NCI-H146 treated with DMSO at 0.1 percent for 48 hours (cell line): Measurements from ENCODE around the gene EMP1.

Experiments used
- DNase-seq: peaks from one replicate; lab custom pipeline; 2025; ENCODE audit not compliant: unreplicated experiment; lab: John Stamatoyannopoulos, UW

EMP1 gene

DNA sequence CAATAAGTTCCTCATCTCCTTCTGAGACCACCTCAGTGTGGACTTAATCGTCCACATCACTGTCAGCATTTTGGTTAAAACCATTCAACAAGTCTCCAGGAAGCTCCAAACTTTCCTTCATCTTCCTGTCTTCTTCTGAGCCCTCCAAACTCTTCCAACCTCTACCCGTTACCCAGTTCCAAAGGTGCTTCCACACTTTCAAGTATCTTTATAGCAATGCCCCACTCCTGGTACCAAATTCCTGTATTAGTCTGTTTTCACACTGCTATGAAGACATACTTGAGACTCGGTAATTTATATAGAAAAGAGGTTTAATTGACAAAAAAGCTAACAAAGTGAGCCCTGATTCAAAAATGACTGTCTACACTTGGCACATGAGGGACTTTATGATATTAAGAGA is 22.8 kb downstream of the EMP1 start:
- no peak for DNase-seq

DNA sequence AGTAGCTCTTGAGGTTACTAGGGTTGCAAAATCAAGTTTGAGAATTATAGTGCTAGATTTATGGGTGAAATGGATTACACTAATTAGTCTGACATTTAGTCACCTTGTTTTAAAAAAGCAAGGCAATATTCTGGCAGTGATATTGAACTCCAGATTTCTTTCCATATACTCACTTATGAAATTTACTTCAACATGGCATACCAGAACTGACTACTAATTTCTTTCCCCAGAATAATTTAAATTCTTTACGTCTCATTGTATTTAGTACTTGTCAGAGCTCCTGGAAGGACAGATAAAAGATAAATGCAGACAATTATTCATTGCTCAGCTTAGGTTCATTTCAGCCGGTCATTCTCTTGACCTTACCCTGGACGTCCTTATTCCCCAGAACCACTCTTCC is 24.3 kb downstream of the EMP1 start:
- DNase-seq = no peak

DNA sequence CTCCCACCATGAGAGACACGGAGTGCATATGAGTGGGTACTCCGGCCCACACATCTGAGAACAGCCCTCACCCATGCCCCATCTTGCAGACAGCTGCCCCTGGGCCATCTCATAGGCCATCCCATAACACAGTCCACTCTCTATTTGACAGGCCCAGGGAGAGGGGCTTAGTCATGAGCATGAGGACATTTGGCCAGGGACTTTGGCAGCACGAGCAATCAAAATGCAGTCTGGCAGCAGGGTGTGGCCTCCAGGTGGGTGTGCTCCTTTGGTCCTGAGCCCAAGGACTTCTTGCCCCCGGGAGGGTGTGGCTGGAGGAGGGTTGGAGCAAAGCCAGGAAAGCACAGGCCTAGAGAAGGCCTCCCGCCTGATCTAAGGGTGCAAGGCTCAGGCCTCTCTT is 25.6 kb downstream of the EMP1 start:
- DNase-seq = no peak

DNA sequence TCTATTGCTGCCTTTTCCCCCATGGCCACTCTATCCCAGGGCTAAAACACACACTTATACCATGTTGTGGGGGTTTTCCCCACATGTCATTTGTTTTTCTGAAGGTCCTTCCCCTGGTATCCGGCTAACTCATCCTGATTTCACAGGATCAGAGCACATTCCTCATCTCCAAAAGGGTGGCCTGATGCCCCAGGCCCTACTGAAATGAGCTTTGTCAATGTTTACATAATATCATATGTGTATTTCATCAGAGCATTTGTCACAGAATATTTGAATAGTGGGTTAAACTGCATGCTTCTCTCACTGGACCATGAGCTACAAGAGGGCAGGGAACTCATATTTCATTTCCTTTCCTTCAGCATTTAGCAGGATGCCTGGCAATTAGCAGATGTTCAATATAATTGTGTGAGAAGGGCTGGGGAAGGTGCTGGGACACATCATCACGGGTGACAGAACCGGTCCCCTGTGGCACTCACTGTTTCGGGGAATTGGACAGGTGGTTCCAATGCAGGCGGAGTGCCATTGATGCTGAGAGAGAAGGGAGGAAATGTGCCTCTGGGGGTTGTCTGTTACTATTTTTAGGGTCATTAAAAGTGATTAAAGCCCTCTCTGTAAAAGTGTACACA is 26.8 kb downstream of the EMP1 start:
- no peak for DNase-seq

DNA sequence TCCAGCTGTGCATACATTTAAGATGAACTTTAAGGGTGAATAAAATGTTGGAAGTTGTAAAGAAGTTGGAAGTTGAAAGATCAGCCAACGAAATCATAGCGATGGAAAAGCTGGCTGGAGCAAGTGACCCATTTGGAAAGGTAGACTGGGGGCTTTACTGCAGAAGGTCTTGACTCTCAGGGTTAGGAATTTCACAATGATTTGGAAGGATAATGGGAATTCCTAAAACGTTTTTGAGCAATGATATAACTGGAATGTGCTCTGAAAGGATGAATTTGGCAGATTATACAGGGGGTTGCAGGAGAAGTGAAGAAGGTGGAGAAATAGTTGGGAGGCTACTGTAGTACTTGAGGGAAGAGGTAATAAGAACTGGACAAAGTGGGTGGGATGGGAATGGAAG is 27.4 kb downstream of the EMP1 start:
- no peak for DNase-seq

DNA sequence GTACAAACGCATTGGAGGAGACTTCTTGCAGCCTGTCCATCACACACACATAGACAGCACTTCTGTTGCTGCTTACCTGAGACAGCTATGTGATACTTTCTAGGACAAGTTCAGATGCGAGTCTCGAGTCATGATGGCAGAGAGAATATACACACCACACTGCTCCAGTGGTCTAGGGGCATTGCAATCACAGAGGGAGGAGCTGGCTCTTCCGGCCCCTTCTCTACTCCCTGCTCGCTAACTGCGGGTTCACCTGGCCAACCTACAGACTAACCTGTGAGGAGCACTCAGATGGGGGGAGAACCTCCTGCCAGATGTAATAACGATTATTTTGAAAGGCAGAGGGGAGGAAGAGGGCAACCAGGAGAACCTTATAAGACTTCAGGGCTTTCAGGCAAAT is 30.7 kb downstream of the EMP1 start:
- DNase-seq = no peak

DNA sequence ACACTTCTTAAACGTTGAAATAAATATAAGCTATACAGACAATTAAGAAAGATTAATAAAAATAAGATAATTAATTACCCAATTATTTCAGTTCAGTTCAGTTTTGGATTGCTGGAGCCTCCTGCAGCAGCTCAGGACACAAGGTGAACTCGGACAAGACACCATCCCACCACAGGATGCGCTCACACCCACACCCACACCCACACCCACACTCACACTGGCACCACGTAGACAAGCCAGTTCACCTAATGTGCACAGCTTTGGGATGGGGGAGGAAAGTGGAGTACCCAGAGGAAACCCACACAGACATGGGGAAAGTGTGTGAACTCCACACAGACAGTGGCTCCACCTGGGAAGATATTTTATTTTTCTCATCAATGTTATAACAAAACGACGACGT is 32.1 kb downstream of the EMP1 start:
- no peak for DNase-seq

DNA sequence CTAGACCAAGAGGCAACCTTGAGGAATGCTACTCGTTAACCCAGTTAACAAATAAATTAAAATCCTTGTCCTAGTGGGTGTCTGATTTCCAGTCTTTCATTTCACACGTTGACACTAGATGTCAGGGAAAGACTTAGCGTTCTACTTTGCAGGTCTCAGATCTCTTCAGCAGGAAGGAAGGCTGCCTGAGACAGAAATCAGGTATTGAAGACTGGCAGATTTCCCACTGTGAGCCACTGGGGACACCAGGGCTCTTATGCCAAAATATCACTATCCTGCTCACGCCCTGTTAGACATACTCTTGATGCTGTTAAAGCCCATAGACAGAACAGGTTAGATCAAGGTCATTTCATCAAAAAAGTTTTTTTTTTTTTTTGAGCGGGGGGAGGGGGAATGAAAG is 33.0 kb downstream of the EMP1 start:
- no peak for DNase-seq

DNA sequence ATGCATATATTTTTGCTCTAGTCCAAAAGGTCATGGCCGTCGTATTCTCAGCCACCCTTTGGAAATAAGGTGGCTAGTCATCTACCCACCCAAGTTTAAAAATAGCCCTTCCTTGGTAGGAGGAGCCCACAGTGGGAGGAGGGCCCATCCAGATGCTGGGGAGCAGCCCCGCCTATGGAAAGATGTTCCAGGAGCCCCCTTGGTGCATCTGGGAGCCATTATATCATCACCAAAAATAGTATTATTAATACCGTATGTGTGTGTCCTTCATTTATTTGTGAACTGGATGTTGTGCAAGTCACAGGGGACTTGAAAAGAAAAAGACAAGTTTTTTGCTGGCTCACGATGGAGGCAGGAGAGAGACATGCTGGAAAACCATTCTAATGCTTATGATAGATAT is 34.0 kb downstream of the EMP1 start:
- DNase-seq = no peak

DNA sequence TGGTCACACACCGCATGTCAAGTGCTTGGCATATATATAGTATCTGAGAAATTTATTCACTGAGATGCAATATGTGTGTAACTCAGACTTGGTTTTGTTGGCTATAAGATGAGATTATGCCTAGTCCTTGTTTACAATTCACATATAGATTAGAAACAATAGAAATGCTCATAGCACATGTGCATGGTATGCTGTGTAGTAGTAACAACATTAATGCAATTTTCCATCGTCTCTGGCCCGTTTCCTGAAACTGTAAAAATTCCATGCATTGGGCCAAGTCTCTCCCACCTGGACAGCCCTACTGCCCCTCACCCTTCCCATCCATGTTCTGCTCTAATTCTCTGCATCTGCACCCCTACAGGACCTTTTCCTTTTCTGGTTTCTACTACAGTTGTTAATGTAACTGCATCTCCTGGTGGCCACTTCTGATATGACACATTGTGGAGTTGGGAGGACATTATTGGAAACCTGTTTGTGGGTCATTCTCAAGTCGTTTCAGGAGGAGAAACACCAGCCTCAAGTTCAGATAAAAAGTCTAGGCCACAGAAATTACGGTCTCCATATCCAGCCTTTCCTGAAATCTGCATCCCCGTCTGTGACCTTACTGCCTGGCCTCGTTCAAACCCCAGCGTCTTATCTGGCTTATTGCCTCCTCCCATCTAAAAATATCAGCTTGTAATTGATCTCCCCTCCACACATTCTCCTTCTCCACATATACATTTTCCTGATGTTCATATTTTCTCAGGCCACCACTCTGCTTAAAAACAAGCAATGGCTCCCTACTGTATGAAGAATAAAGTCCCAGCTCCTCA is 37.5 kb downstream of the EMP1 start:
- no peak for DNase-seq

DNA sequence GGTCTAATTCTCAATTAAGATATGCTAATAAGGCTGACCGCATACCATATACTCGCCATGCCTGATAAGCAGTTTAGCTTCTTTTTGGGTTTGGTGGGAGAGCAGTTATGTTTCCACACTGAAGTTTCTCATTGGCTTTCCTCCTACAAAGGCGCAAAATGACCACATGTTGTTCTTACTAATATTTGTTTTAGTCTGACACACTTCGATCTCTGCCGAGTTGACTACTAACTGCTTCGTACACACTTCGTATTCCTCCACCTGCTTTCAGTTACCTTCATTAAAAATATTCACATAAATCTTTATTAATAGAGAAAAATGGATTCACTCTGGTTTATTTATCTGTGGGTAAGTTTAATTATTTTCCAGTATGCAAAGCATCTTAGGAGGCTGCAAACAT is 41.7 kb downstream of the EMP1 start:
- DNase-seq = no peak

DNA sequence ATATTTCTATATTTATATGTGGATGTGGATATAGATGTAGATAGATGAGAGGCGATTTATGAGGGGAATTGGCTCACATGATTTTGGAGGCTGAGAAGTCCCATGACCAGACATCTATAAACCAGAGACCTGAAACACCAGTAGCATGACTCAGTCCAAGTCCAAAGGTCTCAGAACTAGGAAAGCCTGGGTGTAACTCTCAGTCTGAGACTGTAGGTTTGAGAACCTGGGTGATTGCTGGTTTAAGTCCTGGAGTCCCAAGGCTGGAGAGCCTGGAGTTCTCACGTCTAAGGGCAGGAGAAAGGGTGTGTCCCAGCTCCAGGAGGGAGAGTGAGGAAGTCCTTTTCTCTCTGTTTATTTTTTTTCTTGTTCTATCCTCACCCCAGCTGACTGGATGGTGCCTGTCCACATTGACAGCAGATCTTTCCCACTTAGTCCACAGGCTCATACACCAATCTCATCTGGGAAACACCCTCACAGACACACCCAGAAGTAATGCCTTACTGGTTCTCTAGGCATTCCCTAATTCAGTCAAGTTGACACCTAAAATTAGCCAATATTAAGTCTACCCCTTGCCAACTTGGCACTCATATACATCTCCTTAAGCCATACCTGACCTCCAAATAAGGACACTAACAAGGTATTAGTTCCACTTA is 45.4 kb downstream of the EMP1 start:
- no peak for DNase-seq

DNA sequence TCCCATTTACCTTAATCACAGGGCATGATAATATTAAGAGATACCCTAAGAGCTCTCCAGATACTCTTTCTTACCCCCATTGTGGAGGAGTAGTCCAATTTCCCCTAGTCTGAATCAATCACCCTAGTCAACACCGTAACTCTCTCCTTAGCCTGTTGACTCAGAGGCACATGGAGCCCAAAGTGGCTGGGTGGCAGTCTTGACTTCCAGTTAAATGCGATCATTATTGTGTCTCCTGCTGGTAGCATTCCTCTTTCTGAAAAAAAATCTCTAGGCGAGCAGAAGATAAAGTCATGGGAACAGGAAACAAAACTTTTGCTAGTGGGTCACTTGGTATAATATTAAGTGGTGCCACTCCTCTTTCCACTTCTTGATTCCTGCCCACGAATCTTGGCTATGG is 46.4 kb downstream of the EMP1 start:
- no peak for DNase-seq

DNA sequence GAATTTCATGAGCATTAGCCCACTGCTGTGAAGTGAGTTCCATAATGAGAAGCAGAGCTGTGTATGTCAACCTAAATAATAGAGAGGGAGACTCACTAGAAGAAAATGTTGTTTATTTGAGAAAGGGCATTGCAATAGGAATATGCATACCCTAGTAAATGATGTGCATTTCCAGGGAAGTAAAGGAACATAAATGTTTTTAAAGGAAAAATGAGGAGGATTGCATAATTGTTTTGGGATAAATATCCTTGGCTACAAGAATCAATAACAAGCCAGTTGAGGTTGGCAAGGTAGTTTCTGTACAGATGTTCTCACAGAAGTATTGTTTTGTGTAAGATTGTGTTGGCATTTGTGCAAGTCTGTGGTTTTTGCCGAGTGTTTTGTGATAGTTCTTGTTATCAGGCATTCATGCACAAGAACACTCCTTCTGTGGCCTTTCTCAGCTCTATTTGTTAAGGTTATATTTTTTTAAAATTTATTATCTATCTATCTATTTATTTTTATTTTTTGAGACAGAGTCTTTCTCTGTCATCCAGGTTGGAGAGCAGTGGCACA is 47.1 kb downstream of the EMP1 start:
- no peak for DNase-seq

DNA sequence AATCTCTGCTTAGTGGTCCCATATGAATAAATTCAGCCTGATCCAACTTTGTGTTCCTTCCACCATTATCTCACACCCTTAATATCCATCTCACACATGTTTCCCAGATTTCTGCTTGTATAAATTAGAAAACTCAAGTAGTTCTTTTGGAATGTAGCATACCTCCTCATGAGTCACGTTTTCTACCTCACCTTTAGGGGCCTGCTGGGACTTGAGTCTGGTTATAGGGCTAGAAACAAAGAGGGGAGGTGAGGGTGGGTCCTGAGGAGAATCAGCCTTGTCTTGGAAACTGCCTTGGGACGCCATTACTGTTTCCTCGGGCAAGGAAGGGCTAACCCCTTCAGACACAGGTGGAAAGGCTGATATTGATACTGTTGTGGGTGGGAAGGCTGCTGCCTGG is 51.1 kb downstream of the EMP1 start:
- no peak for DNase-seq

DNA sequence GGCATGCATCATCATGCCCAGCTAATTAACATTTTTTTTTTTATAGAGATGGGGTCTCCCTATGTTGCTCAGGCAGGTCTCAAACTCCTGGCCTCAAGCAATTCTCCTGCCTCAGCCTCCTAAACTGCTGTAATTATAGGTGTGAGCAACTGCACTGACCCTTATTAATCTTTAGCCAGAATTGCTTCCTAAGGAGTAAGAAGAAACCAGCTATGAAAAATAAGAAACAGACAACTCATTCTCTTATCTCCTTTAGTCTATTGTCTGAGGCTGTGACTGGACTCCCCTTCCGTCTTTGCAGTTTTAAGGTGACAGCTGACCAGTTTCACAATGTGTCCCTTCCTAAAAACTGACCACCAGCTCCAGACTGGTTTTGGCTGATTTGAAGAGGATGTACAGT is 52.4 kb downstream of the EMP1 start:
- DNase-seq = no peak

DNA sequence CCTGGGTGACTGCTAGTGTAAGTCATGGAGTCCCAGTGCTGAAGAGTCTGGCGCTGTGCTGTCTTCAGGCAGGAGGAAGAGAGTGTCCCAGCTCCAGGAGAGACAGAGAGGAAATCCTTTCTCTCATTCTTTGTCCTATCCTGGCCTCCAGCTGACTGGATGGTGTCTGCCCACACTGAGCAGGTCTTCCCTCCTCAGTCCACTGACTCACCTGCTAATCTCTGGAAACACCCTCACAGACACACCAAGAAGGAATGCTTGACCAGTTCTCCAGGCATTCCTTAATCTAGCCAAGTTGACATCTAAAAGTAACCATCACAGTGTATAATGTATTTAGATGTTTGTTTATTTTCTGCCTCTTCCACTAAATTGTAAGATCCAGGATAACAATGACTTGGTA is 53.9 kb downstream of the EMP1 start:
- DNase-seq = no peak

DNA sequence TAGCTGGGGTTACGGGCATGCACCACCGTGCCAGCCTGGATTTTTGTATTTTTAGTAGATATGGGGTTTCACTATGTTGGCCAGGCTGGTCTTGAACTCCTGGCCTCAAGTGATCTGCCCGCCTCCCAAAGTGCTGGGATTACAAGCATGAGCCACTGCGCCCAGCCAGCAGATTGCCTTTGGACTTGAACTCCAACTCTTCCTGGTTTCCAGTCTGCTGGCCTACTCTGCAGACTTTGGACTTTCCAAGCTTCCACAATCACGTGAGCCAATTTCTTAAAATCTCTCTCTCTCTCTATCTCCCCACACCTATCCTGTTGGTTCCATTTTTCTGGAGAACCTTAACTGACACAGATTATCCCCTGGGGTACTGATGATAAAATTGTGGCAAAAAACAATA is 55.0 kb downstream of the EMP1 start:
- no peak for DNase-seq

DNA sequence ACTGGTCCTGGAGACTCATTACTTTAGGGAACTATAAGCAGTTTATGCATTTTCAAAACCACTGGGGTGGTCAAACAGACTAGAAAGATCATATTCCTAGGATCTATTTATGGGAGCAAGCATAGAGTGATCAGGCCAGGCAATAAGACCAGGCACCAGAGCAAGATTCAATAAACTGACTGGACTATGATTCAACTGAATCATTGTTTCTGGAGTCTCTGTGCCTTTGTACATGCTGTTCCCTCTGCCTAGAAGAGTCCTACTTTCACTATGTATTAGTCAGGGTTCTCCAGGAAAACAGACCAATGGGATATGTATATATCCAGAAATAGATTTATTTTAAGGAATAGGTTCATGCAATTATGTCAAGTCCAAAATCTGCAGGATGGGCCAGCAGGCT is 55.5 kb downstream of the EMP1 start:
- DNase-seq = no peak

DNA sequence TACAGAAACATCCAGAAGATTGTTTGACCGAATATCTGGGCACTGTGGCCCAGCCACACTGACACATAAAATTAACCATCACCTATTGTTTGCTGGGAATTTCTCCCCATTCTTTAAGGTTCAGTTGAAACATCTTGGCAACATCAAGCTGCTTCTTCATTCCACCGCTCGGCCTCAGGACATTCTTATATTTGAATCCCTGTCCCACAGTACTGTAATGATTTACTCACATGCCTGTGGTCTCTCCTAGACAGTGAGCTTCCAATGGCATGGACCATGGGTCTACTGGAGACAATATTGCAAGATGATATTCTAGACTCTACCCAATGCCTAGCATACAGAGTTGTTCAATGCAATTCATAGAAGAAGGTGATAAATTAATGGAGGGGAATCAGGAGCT is 56.1 kb downstream of the EMP1 start:
- DNase-seq = no peak

DNA sequence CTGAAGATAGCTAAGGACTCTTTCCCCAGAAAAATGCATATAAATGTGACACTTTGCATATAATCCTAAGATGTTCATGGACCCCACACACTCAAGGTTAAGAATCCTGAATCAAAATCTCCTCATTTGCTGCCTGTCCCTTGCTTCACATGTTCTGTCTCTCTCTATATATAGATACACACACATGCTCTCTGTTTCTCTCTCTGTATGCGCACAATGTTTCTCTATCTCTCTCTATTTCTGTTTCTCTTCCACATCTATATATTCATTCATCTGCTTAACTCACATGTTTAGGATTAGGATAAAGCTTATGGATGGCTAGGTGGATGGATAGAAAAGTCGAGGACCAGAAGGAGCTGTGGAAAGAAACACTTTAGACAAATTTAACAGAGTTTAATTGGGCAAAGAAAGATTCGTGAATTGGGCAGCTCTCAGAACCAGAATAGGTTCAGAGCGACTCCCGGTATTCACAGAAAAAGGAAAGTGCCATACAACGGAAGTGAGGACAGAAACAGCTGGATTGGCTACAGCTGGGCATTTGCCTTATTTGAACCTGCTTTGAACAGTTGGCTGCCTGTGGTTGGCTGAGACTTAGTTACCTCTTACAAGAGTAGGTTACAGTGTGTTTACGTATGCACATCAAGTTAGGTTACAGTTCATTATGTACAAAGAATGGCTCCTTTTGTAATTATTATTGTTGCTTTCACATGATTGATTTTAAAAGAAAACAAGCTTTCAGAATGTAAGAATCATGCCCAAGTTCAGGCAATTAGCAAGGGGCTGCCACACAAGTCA is 57.6 kb downstream of the EMP1 start:
- DNase-seq = no peak
